GM15510 (cell line): ENCODE data around the gene OR5B21.

Experiments
- POLR2A ChIP-seq: IDR thresholded peaks from 3 replicates; pipeline ENCODE4 v1.6.1; 2011; ENCODE audit warnings: borderline replicate concordance; ENCODE audit not compliant: insufficient read length; ENCODE audit errors: extremely low read depth

Gene OR5B21

DNA sequence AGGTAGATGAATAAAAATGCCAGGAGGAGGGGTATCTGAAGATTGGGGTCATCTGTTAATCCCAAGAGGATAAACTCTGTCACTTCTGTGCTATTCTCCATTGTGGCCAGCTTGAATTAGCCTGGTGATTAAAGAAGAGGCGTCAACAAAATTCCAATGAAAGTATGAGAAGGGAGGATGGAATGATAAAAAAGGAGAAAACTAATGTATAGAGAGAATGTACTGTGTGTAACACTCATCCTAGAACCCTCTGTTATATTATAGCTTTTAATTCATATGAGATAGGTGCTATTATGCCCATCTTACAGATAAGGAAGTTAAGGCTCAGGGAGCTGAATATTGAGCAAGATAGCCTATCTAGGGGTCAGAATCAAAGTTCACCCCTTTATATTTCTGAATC is at the start of gene OR5B21:
Gene OR5B21 (minus strand): TSS at position 101 of the 400 bp plus-strand sequence. CDS start 0 bp downstream, at position 101.
- no peak for TF ChIP-seq POLR2A

DNA sequence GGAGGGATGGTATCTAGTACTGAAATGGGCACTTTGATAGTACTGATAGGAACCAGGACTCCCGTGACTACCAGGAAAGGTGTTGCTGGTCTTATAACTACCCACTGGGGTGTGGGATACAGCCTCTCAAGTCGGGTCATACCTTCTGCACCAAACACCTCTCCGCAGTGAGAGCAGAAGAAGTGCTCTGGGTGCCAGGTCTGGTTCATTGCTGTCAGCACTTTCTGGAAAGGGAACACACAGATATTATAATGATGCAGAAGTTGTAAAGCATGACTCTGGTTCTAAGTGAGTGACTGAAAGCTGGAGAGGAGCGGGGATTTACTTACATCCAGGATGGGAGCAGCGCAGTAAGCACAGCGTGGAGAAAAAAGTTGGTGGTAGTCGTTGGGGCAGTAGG is 41.7 kb upstream of the OR5B21 start:
- TF ChIP-seq POLR2A = no peak

- TF ChIP-seq POLR2A = no peak
Observed at GRCh38 chr11:58546841-58547240, 38.9 kb upstream of the OR5B21 start.

DNA sequence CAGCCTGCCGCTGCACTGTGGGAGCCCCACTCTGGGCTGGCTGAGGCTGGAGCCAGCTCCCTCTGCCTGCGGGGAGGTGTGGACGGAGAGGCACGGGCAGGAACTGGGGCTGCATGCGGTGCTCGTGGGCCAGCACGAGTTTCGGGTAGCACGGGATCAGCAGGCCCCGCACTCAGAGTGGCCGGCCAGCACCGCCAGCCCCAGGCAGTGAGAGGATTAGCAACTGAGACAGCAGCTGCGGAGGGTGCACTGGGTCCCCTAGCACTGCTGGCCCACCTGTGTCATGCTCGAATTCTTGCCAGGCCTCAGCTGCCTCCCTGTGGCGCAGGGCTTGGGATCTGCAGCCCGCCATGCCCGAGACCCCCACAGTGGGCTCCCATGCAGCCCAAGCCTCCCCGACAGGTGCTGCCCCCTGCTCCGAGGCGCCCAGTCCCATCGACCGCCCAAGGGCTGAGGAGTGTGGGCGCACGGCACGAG is 24.0 kb upstream of the OR5B21 start:
- no peak for TF ChIP-seq POLR2A

- no peak for TF ChIP-seq POLR2A
Observed at GRCh38 chr11:58530236-58530635, 22.3 kb upstream of the OR5B21 start.

DNA sequence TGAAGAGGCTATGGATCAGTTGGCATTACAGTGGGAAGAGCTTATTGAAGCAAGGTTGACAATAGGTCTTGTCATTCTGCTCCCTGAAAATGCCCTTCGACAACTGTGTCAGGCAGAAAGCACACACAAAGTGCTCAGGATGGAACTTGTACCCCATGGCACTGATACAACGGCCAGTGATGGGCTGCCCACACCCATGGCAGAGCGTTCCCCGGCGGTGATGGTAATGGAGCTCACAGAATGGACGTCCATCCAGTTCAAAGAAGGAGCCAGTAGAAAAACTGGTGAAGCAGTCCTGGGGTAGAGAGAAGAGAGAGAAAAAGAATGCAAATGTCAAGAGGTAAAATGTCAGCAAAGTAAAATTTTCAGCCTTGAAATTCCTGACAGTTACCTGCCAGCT is 19.5 kb upstream of the OR5B21 start:
- no peak for TF ChIP-seq POLR2A

GRCh38 chr11:58526721-58527120 is 18.8 kb upstream of the OR5B21 start:
- TF ChIP-seq POLR2A = no peak

DNA sequence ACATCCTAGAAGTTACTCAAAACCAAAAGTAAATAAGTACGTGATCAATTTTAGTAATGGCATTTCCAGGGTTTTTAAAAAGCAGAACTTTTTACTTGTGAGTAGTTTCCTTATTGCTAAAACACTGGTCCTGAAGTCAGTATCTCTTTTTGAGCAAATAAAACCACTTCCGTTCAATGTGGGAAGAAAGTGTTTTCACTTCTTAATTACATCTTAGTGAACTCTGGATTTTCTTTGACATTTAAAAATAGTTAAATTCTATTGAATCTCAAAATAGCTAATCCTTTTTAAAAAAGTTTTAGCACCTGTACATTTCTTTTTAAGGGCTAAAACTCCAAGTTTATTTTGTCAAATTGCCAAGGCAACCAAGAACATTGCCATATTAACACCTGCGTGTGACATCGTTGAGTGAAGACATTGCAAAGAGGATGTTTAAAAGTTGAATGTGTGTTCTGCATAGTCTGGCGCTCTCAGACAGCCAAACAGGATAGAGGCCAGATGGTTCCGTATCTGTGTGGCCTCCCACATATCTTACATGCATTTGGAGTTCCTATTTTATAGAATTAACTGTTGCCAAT is 17.2 kb upstream of the OR5B21 start:
- TF ChIP-seq POLR2A = no peak

DNA sequence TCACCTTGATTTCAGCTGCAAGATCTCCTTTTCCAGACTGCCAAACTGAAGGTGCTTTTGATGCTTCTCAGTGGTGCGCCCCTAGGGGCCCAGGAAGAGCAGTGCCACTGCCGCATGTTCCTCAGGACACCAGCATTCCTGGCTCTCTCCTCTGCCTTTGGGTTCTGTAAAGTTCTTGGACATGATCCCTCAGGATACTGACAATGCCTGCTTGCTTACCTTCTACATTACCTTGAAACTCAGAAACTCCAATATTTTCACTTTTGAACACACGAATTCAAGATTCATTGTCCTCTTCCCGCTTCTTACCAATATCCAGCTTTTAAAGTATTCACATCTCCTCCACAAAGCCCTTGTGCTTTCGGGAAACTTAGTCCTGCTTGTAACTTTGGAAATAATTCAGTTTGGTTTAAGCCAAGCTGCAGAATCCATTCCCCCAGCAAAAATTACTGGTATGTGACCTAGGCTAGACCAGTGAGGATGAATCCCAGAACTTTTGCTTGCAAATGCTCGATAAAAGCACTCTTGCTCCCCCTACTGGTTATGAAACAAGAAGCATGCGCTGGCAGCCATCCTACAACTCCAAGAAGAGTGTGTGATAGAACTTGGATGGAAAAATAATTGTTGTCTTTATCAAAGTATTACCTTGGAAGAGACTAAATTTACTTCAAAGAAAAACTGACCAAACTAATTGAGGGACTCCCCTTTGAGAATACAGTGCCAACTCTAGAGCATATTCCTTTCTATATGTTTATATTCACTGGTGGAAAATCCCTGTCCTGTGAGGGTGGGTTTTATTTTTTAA is 16.5 kb upstream of the OR5B21 start:
- no peak for TF ChIP-seq POLR2A

DNA sequence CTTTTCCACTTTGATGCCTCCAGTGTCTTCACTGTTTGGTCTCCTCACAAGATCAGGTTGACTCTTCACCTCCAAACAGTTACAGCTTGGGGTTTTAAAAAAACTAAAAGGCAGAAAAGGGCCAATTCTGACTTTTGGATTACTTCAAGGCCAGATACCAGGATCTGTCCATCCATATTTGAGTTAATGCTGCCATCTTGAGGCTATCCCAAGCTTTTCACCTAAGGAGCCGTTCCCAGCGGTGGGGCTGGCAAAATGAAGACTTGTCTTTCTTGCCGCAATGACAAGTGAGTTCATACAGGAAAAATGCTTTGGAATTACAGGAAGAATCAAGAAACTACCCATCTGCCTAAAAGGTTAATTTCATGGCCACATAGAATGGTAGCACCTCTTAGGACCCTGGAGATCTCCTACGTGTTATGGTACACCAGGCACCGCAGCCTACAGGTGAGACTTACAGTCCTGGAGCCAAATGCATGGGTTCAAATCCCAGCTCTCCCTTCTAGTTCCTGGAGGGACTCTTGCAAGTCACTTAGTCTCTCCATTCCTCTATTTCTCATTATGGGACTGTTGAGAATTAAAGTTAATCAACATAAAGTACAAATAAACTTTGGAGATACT is 6.0 kb upstream of the OR5B21 start:
- no peak for TF ChIP-seq POLR2A

- TF ChIP-seq POLR2A = no peak
Observed at GRCh38 chr11:58511636-58512035, 3.7 kb upstream of the OR5B21 start.

DNA sequence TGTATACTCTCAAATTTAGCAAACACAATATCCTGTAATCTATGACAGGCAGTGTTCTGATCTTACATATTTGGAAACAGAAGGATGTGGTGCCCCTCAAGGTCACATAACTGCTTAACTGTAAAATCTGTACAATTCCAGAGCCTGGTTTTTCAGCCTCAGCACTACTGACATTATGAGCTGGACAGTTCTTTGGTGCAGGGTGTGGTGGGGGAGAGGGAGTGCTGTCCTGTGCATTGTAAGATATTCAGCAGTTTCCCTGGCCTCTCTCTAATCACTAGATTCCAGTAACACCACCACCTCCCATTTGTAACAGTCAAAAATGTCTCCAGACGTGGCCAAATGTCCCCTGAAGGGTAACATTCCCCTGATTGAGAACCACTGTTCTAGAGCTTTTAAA is 1.8 kb upstream of the OR5B21 start:
- TF ChIP-seq POLR2A = no peak

GRCh38 chr11:58508814-58509213 is 909 bp upstream of the OR5B21 start:
- no peak for TF ChIP-seq POLR2A

DNA sequence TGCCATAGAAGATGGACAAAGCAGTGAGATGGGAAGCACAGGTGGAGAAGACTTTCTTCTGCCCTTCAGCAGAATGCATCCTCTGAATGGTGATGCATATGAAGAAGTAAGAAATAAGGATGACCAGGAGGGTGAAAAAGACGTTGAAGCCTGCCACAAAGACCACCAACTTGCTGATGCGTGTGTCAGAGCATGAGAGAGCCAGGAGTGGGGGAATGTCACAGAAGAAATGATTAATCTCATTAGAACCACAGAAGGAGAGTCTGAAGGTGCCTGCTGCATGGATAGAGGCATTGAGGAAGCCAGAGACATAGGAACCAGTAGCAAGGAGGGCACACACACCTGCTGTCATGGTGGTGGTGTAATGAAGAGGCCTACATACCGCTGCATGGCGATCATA is 550 bp downstream of the OR5B21 start:
- no peak for TF ChIP-seq POLR2A

GRCh38 chr11:58506935-58507334 is 970 bp downstream of the OR5B21 start:
- TF ChIP-seq POLR2A = no peak

- no peak for TF ChIP-seq POLR2A
Observed at GRCh38 chr11:58505849-58506248, 2.1 kb downstream of the OR5B21 start.
